ENCODE data around the gene SPSB3. TPM values are rescaled to one million over a fixed set of nuclear protein-coding genes. Genes with fewer than 3 reads are reported as not detected.

Gene SPSB3
- total and polyA plus RNA-seq, 9 of the 15 experiments (the other 6 are each of a cell fraction or from before 2014, with no cell fraction given): 0.39 to 37.4 (median 7.1) TPM

DNA sequence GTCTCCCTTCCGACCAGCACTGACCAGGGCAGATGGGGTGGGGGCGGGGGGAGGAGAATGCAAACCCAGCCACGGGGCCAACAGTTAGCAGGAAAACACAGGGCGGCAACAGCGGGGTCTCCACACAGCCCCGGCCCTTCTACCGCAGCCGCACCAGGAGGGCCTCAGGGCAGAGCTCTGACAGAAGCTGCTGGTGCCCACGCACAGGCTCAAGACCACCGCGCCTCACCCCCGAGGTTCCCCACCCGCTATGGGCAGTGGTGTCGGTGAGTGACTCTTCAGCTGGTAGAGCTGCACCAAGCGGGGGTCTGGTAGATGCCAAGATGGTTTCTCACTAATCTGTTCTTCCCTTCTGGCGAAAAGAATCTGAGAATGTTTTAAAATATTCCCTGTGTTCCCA lies 28.2 kb upstream of the SPSB3 start:
- in situ Hi-C loops (cut with MboI) (no loop called here), intact Hi-C loops (cut with micrococcal nuclease) (no loop called here)
- Histone ChIP-seq H3K9me3 (replicated peaks; ENCODE audit: control insufficient read depth, insufficient read depth, low read depth, low read length) (no peaks in the 10 kb centered on the region), H3K36me3 (ENCODE audit: control insufficient read depth, insufficient read depth, low read length) (peaks cover 3% of the 10 kb centered on the region; the same call in 1 of the 3 replicates), H4K20me1 (replicated peaks; ENCODE audit: control insufficient read depth, insufficient read depth, low read length) (no peaks in the 10 kb centered on the region; the same call in 1 of the 2 replicates), H3K27ac (ENCODE audit: extremely low read depth, low read depth, low read length) (no peak overlapping the region), H3K79me2 (ENCODE audit: control insufficient read depth, insufficient read depth, low read length) (no peaks in the 10 kb centered on the region), H3K9ac (ENCODE audit: insufficient read depth in 1 of 2, low read depth in 2 of 2, low read length in 2 of 2) (no peak overlapping the region; a peak in 1 of 4 replicates), H3K9me1 (ENCODE audit: control insufficient read depth, insufficient read depth, low read length) (no peaks in the 10 kb centered on the region), H3K27me3 (ENCODE audit: control insufficient read depth in 2 of 2, insufficient read depth in 2 of 2, low read length in 2 of 2) (no peaks in the 10 kb centered on the region), H3K4me3 (no peak overlapping the region), H3K4me1 (replicated peaks in 1 of 2; ENCODE audit: control insufficient read depth in 2 of 2, insufficient read depth in 2 of 2, low read length in 2 of 2) (peaks cover 0 to 20% of the 10 kb centered on the region in 2 experiments; a peak in 3 of 5 replicates), H3K4me2 (ENCODE audit: insufficient read depth, low read length) (no peak overlapping the region), H2AFZ (ENCODE audit: low read depth, low read length) (no peak overlapping the region)
- ATAC-seq (no peak), FAIRE-seq (no peak), DNase-seq (ENCODE audit: extremely low read depth in 1 of 4, low spot score in 3 of 4) (no peak)
- ChIA-PET POLR2A (interaction anchor here (1.0 kb wide), 1 partner anchor 121 kb away, joined by 5 read pairs; no protein-coding TSS in a partner anchor), CTCF (ENCODE audit: low intra/inter-chr PET ratio) (no interaction called here)
- WGBS (ENCODE audit: insufficient coverage, low coverage, missing lambda C conversion rate): 87% methylated on average over 13 of the region's 16 CpGs
- TF ChIP-seq, protein P1, sequence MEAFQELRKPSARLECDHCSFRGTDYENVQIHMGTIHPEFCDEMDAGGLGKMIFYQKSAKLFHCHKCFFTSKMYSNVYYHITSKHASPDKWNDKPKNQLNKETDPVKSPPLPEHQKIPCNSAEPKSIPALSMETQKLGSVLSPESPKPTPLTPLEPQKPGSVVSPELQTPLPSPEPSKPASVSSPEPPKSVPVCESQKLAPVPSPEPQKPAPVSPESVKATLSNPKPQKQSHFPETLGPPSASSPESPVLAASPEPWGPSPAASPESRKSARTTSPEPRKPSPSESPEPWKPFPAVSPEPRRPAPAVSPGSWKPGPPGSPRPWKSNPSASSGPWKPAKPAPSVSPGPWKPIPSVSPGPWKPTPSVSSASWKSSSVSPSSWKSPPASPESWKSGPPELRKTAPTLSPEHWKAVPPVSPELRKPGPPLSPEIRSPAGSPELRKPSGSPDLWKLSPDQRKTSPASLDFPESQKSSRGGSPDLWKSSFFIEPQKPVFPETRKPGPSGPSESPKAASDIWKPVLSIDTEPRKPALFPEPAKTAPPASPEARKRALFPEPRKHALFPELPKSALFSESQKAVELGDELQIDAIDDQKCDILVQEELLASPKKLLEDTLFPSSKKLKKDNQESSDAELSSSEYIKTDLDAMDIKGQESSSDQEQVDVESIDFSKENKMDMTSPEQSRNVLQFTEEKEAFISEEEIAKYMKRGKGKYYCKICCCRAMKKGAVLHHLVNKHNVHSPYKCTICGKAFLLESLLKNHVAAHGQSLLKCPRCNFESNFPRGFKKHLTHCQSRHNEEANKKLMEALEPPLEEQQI (IDR thresholded peaks at IDR 0.05): no peak
- TF ChIP-seq CHD1 (IDR thresholded peaks at IDR 0.05; ENCODE audit: low read length) (no peak), NFRKB (IDR thresholded peaks at IDR 0.05; ENCODE audit: low read depth) (no peak), MXI1 (IDR thresholded peaks at IDR 0.05; ENCODE audit: low read depth, low read length) (no peak), PURB (CRISPR knock-in tag; IDR thresholded peaks at IDR 0.05; ENCODE audit: low read depth) (no peak), POLR2A (conservative IDR thresholded peaks at IDR 0.05) (no peak)
- TF ChIP-seq, protein P2, sequence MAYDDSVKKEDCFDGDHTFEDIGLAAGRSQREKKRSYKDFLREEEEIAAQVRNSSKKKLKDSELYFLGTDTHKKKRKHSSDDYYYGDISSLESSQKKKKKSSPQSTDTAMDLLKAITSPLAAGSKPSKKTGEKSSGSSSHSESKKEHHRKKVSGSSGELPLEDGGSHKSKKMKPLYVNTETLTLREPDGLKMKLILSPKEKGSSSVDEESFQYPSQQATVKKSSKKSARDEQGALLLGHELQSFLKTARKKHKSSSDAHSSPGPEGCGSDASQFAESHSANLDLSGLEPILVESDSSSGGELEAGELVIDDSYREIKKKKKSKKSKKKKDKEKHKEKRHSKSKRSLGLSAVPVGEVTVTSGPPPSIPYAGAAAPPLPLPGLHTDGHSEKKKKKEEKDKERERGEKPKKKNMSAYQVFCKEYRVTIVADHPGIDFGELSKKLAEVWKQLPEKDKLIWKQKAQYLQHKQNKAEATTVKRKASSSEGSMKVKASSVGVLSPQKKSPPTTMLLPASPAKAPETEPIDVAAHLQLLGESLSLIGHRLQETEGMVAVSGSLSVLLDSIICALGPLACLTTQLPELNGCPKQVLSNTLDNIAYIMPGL (CRISPR knock-in tag; IDR thresholded peaks at IDR 0.05): no peak
- TF ChIP-seq, protein P3, sequence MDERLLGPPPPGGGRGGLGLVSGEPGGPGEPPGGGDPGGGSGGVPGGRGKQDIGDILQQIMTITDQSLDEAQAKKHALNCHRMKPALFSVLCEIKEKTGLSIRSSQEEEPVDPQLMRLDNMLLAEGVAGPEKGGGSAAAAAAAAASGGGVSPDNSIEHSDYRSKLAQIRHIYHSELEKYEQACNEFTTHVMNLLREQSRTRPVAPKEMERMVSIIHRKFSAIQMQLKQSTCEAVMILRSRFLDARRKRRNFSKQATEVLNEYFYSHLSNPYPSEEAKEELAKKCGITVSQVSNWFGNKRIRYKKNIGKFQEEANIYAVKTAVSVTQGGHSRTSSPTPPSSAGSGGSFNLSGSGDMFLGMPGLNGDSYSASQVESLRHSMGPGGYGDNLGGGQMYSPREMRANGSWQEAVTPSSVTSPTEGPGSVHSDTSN (CRISPR knock-in tag; IDR thresholded peaks at IDR 0.05; ENCODE audit: low read depth): no peak
- TF ChIP-seq, protein P3 (tag; conservative IDR thresholded peaks at IDR 0.05; ENCODE audit: low read depth): no peak
- no TSS peak for BruUV-seq (replicated peaks)

All from K562 (cell line).